GM21367 (cell line): ENCODE results near the gene CASTOR2.
"Not testable (repeated sequence)": the region's sequence is repeated elsewhere in the genome, so short reads cannot be mapped to it uniquely, and the experiment has no call there.

Experiments used
- ATAC-seq: cut with Tn5 transposase; IDR thresholded peaks from one replicate; pipeline ENCODE4 v1.9.1; 2021; ENCODE audit not compliant: unreplicated experiment

CASTOR2 gene

GRCh38 chr7:74994869-74995543 is 30.5 kb downstream of the CASTOR2 start:
- not testable (repeated sequence) for ATAC-seq

- not testable (repeated sequence) for ATAC-seq
Observed at GRCh38 chr7:74996361-74996760, 31.9 kb downstream of the CASTOR2 start.

- not testable (repeated sequence) for ATAC-seq
Observed at GRCh38 chr7:74997811-74998210, 33.3 kb downstream of the CASTOR2 start.

DNA sequence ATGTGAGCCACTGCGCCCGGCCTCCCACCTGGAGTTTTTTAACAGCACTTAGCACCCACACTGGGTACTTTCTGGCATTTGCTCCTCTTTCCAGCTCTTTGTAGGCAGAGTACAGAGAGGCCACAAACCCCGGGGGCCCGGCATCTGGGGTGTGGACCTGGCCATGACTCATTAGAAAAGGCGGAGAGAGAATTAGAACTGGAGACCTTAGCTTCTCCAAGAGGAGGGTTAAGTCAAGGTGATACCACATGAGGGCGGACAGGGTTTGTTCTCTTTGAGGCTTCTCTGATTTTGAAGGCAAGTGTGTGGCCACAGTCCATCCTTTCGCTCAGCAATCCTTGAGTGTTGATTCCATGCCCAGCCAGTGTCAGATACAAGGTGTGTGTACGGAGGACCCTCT is 36.9 kb downstream of the CASTOR2 start:
- not testable (repeated sequence) for ATAC-seq

GRCh38 chr7:75010036-75010435 is 45.5 kb downstream of the CASTOR2 start:
- no peak for ATAC-seq

DNA sequence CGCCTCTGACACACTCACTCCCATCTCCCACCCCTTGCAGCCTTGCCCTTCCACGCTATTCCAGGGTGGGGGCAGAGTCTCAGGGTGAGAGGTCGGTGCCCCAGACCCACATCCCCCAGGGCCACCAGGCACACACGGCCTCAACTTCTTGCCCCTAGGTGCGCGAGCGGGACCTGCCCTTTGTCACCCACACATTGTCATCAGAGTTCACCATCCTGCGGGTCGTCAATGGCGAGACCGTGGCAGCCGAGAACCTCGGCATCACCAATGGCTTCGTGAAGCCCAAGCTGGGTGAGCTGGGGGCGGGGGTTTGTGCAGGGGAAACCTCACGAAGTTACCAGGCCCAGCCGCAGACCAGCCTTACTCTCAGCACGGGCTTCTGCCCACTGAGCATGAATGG is 53.3 kb downstream of the CASTOR2 start:
- no peak for ATAC-seq

DNA sequence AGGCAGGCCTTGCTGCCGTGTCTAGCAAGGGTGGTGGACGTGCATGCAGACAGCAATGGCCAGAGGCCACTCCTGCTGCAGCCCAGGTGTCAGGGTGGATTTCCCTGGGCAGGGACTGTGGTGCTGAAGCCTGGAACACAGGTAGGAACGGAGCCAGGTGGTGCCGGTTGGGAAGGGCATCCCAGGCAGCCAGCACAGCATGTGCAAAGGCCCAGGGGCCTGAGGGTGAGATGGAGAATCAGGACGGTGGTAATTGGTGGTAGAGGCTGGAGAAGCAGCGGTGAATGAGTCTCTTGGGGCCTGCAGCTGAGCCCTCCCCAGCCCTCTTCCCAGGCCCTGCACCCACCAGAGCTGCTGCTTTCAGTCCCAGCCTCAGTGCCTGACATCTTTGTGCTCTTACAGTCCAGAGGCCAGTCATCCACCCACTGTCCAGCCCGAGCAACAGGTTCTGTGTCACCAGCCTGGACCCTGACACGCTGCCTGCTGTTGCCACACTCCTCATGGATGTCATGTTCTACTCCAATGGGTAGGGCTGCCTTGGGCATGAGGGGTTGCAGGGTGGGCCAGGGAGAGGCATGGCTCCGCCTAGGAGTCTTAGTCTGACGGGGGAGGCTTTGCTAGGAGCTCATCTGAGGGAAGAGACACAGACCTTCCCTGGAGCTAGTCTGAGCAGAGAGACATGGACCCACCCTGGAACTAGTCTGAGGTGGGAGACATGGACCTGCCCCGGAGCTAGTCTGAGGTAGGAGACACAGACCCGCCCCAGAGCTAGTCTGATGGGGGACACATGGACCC is 54.3 kb downstream of the CASTOR2 start:
- no peak for ATAC-seq

DNA sequence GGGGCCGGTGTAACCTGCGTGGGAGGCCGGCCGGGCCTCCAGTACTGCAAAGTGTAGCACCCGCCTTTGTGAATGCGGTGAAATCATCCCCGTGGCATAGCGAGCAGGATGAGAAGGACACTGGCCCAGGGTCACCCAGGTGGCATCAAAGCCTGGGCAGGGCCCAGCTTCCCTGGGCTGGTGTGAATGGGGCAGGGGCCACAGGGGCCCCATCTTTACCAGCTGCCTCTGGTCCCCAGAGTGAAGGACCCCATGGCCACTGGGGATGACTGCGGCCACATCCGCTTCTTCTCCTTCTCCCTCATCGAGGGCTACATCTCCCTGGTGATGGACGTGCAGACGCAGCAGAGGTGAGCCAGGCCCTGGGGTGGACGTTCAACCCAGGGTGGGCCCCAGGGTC is 55.3 kb downstream of the CASTOR2 start:
- no peak for ATAC-seq

DNA sequence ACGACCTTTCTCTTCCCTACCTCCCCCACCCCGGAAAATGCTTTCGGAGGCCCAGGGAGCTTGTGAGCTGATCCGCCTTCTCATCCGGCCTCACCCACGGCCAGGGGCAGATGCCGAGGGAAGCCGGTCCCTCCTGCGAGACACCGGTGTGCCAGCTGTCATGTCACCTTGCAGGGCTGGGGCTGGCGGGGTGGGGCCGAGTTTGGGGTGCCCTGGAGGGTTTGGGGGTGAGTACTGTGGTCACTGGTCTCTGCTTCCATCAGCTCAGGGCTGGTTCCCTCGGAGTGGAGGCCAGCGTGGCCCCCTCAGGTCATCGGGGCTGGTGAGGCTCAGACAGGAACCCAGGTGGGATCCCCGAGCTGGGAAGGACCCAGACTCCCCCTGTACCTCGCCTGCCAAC is 60.4 kb downstream of the CASTOR2 start:
- ATAC-seq, result no peak

DNA sequence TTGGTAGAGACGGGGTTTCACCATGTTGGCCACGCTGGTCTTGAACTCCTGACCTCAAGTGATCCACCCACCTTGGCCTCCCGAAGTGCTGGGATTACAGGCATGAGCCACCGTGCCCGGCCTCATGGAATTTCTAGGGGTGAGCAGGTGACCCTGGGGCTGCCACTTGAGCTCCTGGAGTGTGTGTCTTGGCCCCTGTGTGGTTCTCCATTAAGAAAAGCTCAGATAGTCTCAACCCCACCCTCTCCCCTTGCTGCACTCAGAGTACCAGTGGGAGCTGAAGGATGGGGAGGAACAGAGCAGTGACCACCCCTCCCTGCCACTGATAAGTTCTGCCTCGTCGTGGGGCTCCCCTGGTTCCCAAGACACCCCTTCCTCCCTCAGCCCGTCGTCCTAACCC is 63.8 kb downstream of the CASTOR2 start:
- ATAC-seq, result no peak

- ATAC-seq, result no peak
Observed at GRCh38 chr7:75033064-75033463, 68.6 kb downstream of the CASTOR2 start.

DNA sequence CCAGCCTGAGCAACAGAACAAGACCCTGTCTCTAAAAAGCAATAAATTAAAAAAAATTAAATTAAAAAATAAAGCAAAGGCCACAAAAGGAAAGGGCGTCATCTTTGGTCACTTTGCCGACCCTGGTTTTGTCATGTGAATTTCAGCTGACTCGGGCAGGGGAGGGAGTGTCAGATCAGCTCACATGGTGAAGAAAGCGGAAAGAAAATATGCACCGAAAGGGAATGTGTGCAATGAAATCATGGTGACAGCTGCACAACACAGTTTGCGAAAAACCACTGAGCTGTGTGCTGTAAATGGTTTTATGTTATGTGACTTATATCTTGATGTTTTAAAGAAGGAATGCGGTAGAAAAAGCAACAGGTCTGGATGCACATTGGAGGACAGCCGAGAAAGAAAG is 69.3 kb downstream of the CASTOR2 start:
- no peak for ATAC-seq

DNA sequence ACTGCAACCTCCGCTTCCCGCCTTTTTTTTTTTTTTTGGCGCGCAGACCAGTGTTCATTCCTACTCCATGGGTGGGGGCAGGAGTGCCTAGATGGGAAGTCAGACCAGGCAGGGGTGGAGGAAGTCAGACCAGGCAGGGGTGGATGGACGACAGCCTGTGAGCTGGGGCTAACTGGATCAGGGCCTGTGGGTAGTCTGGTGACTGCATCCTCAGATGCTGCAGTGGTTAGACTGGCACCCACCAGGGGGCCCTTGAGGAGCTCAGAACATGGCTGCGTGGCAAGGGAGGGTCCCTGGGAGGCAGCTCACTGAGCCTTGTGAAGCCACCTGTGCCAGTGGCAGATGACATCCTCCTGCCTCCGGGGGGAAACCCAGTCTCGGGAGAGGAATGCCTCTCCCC is 74.0 kb downstream of the CASTOR2 start:
- no peak for ATAC-seq

DNA sequence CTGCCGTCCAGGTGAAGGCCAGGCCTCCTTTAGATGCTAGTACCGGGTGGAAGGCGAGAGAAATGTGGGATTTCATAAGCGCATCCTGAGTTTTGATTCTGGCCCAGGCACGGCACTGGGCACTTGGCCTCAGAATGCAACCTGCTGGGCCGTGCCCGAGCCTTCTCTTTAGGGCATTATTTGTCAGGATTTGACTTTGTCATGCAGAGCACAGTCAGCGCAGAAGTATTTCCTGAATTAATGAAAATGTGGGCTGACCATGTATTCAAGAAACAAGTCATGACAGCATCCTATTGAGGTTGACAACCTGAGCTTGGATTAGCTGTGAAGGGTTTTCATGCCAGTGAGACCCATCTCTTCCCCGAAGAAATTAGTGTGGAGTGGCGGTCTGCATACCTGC is 74.7 kb downstream of the CASTOR2 start:
- no peak for ATAC-seq

DNA sequence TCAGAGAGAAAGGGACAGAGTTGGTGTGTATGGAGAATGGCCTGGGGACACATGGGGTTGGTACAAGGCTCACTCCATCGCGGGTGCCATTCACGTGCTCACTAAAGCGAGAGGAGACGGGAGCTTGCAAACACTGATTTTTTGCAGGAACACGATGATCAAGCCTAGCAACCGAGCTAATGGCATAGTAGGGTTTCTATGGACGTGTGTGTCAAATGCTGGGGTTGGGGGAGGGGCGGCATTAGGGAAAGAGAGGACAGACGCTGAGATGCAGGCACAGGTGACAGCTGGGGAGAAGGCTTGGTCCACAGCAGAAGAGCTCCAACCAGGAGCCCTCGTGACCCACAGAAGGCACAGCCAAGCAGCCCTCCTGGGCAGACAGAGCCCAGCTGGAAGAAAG is 75.2 kb downstream of the CASTOR2 start:
- no peak for ATAC-seq

- no peak for ATAC-seq
Observed at GRCh38 chr7:75040512-75040911, 76.0 kb downstream of the CASTOR2 start.

- ATAC-seq, result no peak
Observed at GRCh38 chr7:75042286-75042685, 77.8 kb downstream of the CASTOR2 start.

DNA sequence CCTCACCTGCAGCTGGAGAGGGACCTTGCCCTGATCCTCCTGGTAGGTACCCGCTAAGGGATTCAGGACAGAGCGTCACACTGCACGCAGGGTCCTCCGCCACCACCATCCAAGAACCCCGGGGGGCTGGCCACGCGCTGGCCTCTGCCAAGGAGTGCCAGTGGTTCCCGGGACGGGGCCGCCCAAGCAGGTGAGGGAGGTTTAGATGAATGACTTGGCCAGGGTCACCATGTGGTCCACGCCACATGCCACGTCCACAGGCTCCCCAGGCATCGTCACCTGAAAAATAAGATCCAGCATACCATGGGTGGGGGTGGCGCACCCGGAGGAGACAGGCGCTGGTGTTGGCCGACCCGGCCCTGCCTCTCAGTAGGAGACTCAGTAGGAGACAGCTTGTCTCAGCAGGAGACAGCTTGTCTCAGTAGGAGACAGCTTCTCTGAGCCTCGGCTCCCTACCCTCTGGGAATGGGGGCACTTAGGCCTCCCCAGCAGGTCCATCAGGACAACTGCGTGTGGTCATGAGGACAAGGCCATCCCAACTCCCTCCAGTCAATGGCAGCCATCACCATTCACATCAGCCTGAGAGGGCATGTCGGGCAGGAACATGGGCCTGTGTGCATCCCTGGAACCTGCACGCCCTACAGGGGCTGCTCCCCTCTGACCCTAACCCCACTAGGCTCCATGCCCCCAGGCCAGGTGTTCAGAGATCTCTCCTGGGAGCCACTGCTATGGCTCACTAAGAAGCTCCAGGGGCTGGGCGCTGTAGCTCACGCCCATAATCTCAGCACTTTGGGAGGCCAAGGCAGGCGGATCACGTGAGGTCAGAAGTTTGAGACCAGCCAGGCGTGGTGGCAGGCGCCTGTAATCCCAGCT is 78.6 kb downstream of the CASTOR2 start:
- ATAC-seq, result no peak

DNA sequence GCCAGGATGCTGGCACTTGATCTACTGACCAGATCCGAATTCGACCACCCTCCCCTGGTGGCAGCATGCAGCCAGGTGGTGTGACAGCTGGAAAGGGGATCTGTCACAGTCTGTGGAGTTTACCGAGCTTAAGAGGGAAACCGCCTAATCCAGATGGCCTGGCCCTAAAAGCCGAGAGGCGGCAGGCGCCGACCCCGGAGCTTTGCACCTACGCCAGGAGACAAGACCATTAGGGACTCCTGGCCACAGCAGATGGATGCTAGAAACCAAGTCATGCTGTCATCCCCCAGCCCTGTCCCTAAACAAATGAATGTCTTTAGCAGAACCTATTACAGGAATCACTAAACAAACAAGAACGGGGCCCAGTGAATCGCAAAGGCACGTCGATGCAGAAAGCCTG is 81.4 kb downstream of the CASTOR2 start:
- ATAC-seq, result no peak

DNA sequence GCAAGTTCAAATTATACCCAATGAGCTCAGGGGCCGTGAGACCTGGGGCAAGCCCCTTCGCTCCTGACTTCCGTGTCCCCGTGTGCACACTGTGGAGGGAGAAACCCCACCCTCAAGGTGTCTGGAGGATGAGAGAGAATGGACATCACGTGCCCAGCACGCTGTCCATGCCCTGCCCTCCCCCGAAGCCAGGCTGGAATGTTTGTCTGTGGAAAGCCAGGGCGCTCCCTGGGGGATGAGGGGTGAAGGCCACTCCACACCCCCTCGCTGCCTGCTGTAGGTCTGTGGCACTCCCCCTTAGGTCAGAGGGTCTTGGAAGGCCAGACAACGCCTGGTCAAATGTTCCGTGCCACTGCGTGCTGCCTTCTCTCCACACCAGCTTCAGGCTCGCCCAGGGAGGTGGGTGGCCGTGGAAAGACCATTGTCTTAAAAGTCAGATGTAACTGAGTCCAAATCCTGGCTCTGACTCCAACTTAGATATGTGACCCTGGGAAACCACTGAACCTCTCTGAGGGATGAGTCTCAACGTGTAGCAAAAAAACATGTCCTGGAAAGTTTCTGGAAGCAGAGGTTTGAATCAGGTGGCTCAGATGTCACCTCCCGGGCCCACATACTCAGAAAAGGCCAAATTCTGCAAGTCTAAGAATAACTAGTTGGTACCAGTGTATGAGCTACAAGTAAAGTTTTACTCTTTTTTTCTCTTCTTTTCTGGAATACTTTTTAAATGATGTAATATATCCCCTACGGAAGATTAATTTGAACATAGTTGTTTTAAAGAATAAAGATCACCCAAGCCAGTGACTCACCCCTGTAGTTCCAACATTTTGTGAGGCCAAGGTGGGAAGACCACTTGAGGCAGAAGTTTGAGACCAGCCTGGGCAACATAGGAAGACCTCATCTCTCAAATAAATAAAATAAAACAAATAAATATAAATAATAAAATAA is 84.2 kb downstream of the CASTOR2 start:
- no peak for ATAC-seq

DNA sequence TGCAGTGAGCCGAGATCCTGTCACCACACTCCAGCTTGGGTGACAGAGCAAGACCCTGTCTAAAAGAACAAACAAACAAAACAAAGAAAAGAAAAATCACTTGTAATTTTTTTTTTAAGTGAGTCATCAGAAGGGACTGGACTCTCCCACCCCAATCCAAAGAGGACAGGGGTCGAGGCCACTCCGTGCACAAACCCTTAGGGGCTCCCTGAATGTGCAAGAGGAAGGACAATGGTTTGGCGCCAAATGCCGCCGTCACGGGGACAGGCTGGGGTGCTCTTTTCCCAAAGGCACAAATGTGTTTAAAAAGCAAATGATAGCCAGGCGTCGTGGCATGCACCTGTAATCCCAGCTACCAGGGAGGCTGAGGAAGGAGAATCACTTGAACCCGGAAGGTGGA is 85.3 kb downstream of the CASTOR2 start:
- no peak for ATAC-seq
